Pancreas (tissue), 10 donors: ENCODE data around the gene NOS1. TPM values are rescaled to one million over a fixed set of nuclear protein-coding genes. Genes with fewer than 3 reads are reported as not detected.

Source experiments
- ATAC-seq, 4 donors: fragments of 200-7000 bp; cut with Tn5 transposase; one replicate each; pipeline versions ENCODE4 v1.8.0 to v1.9.1; 2020; ENCODE audit warnings: mild to moderate bottlenecking in 4 of 4, moderate library complexity in 4 of 4
- DNase-seq, 6 donors: peaks; one replicate each; pipeline ENCODE4 v3.0.0-alpha.2; 2020
- FAIRE-seq: peaks from 2 replicates; lab custom pipeline; 2012; peaks lifted over from hg19 to GRCh38; lab: Jason Lieb, UNC
- H3K27ac ChIP-seq, 4 donors: fragments of 200-600 bp; sonication (generic); 1 replicate in 3 of 4; 2 replicates in 1 of 4; pipeline versions ENCODE4 v1.5.0 to v1.8.0; 2020
- H3K27me3 ChIP-seq, 4 donors: fragments of 200-600 bp; one replicate each; pipeline ENCODE4 v1.8.0; 2021
- H3K36me3 ChIP-seq, 3 donors: fragments of 200-600 bp; sonication (generic) in 1 of 3; one replicate each; pipeline versions ENCODE4 v1.5.0 to v1.8.0; 2020 to 2021
- H3K4me1 ChIP-seq, 3 donors: fragments of 200-600 bp; one replicate each; pipeline ENCODE4 v1.8.0; 2021
- H3K4me3 ChIP-seq, 4 donors: fragments of 200-600 bp; sonication (generic) in 2 of 4; one replicate each; pipeline versions ENCODE4 v1.5.0 to v1.8.0; 2020 to 2021
- H3K9me3 ChIP-seq, 4 donors: fragments of 200-600 bp; one replicate each; pipeline ENCODE4 v1.8.0; 2021
- WGBS, 2 donors: extraction: QIAGEN DNeasy Blood & Tissue Kit; methylation state at CpG; one replicate each; pipeline ENCODE4 v1.1.7; 2013; 5-methylcytosine and 5-hydroxymethylcytosine counted together
- intact Hi-C, 3 donors: fragments of 100-400 bp; cut with DNase I; formaldehyde crosslinking; loops; one replicate each; pipeline versions ENCODE4 v1.11.1 to v1.14.2; 2022
- polyA plus RNA-seq, 2 donors: library from polyadenylated mRNA; stranded (reverse); fragments of 200-250 nt; gene quantifications; one replicate each; pipeline ENCODE4 v1.2.3, GENCODE V29; 2013
- total RNA-seq, 6 donors: library from RNA; stranded (reverse); fragmentation: NEBNext Ultra II Directional in 4 of 6; extraction: Animal tissue kit (Norgen Biotek cat#: 25700) in 4 of 6; gene quantifications; one replicate each; pipeline versions ENCODE4 v1.2.1 to v1.2.4, GENCODE V29; 2021 to 2023
- TF ChIP-seq, protein P1 (sequence below), 4 donors: fragments of 200-600 bp; sonication (generic) in 3 of 4; IDR thresholded peaks; one replicate each; pipeline versions ENCODE4 v1.5.0 to v1.8.0; 2021; ENCODE audit warnings: antibody characterized with exemption in 4 of 4
- donor health status: healthy with polysubstance abuse.
- donor health status: DM: no; HTN: no; CAD: no; lungs with moderate emphysema.
- donor health status: DM: no; HTN: no; CAD: no.
- donor health status: control.
- donor health status: control.
- donor health status: Bipolar disorder and iron deficiency.
- donor health status: DM: yes; HTN: yes; CAD: no.
- donor health status: DM: no; HTN: no; CAD: no.
- donor health status: DM: no; HTN: no; CAD: no.
- donor health status: DM: yes; HTN: yes; CAD: no.

NOS1 gene
- total and polyA plus RNA-seq, 8 donors: 0.14 to 2.0 (median 0.91) TPM

DNA sequence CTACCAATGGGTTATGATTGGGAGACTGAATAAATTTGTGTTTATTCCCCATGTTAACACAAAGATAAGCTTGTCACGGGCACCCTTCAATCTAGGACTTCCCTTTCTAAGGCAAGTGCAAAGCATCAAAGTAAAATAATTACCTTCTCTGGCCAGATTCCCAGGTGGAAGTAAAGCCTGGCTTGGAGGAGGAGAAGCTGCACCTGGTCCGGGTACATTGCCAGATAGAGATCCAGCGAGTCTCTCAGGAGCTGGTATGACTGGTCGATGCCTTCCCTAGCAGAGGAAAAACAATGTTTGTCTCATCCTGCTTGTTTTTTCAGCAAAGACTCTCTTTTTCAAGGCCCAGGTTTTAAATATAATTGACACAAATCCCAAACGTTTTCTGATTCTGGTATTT lies 196.1 kb downstream of the NOS1 start:
- WGBS, 2 donors: 13 to 17% methylated on average over 5 of the region's 5 CpGs
- no peaks in the 10 kb centered on the region for H3K27me3 ChIP-seq
- H3K4me1 ChIP-seq: peaks cover 0 to 9% (median 4%) of the 10 kb centered on the region in 3 donors
- TF ChIP-seq, protein P1, sequence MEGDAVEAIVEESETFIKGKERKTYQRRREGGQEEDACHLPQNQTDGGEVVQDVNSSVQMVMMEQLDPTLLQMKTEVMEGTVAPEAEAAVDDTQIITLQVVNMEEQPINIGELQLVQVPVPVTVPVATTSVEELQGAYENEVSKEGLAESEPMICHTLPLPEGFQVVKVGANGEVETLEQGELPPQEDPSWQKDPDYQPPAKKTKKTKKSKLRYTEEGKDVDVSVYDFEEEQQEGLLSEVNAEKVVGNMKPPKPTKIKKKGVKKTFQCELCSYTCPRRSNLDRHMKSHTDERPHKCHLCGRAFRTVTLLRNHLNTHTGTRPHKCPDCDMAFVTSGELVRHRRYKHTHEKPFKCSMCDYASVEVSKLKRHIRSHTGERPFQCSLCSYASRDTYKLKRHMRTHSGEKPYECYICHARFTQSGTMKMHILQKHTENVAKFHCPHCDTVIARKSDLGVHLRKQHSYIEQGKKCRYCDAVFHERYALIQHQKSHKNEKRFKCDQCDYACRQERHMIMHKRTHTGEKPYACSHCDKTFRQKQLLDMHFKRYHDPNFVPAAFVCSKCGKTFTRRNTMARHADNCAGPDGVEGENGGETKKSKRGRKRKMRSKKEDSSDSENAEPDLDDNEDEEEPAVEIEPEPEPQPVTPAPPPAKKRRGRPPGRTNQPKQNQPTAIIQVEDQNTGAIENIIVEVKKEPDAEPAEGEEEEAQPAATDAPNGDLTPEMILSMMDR (IDR thresholded peaks at IDR 0.05): no peak
- intact Hi-C loops: no loop called here
- peaks cover 0 to 87% (median 36%) of the 10 kb centered on the region in 3 donors for H3K36me3 ChIP-seq
- no peak overlapping the region for H3K4me3 ChIP-seq
- peak overlapping the region in 1 of 4 donors; percentile 13 for H3K27ac ChIP-seq
- FAIRE-seq (no peak), DNase-seq (peak in 4 of 6 donors; percentile 47 to 62 (median 54)), ATAC-seq (peak; percentile 83 to 95 (median 90))
- no peaks in the 10 kb centered on the region for H3K9me3 ChIP-seq

DNA sequence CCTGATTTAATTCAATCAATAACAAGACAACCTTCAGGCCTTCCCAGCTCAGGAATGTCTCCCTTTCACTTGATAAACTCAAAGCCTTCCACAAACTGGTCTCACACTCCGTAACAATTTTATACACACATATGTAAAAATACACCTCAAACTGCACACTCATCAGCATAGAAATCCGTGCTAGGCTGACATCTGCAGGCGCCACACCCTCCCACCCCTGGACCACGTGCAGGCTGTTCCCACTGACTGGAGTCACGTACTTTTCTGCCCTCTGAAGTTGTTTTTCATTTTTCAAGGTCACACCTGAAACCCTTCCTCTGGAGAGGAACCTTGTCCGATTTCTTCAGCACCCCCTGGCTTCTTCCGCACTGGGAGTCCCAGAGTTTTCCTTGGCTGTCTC lies 198.8 kb downstream of the NOS1 start:
- FAIRE-seq (no peak), DNase-seq (peak in 1 of 6 donors; percentile 2), ATAC-seq (no peak)
- Histone ChIP-seq H3K27me3 (no peaks in the 10 kb centered on the region), H3K36me3 (peaks cover 0 to 84% (median 39%) of the 10 kb centered on the region in 3 donors), H3K27ac (no peak overlapping the region), H3K4me1 (peaks cover 0 to 9% (median 4%) of the 10 kb centered on the region in 3 donors), H3K4me3 (no peak overlapping the region), H3K9me3 (no peaks in the 10 kb centered on the region)
- TF ChIP-seq, protein P1 (IDR thresholded peaks at IDR 0.05): no peak
- intact Hi-C loops: no loop called here
- WGBS, 2 donors: 67 to 73% methylated on average over 7 of the region's 7 CpGs

DNA sequence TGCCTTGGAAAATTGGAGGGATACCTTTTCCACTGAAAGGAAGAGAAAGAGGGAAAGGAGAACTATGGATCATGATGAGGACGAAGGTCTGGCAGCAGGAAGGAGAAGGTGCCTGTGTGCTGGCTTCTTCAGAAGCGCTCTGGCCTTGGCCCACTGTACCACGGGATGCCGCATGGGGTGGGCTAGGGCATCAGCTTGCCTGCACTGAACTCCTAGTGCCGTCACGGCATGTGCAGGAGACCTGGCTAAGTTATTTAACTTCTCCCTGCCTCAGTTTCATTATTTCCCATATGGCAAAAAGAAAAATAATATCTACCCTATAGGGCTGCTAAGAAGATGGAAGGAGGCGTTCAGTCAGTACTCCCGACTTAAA lies 199.3 kb downstream of the NOS1 start:
- Histone ChIP-seq H3K4me1 (peaks cover 0 to 9% (median 4%) of the 10 kb centered on the region in 3 donors), H3K4me3 (no peak overlapping the region), H3K27me3 (no peaks in the 10 kb centered on the region), H3K9me3 (no peaks in the 10 kb centered on the region), H3K27ac (no peak overlapping the region), H3K36me3 (peaks cover 0 to 82% (median 41%) of the 10 kb centered on the region in 3 donors)
- no peak for ATAC-seq
- WGBS, 2 donors: 94% methylated on average over 8 of the region's 8 CpGs
- TF ChIP-seq, protein P1 (IDR thresholded peaks at IDR 0.05): no peak
- DNase-seq: peak in 1 of 6 donors; percentile 2
- no peak for FAIRE-seq
- intact Hi-C loops: no loop called here

DNA sequence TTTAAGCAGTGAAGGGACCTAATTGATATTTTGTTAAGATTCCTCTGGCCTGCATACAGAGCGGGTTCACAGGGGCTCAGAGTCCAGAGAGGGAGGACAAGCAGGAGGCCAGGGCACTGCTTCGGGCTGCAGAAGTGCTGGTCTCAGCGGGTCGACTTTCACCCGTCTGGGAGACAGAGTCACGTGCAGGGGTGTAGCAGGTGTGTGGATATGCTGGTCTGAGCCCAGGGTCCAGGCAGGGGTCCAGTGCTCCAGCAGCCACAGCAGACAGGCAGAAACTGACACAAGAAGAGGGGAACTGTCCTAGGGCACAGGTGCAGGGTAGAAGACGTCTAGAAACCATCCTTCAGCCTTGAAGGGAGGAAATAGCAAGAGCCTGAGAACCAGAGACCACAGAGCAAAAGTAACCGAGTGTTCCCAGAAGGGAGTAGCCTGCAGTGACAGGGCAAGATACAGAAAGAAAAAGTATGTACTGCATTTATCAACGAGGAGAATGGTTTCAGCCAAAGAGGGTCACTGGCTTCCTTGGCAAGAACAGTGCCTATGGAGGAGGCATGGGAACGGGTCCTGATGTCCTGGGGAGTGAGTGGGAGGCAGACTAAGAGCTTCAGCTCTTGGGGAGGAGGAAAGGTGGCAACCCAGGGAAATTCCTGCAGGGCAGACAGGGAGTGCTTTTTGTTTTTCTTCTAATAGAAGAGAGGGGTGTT lies 199.8 kb downstream of the NOS1 start:
- Histone ChIP-seq H3K4me1 (peaks cover 0 to 9% (median 4%) of the 10 kb centered on the region in 3 donors), H3K4me3 (no peak overlapping the region), H3K36me3 (peaks cover 0 to 82% (median 39%) of the 10 kb centered on the region in 3 donors), H3K27ac (no peak overlapping the region), H3K9me3 (no peaks in the 10 kb centered on the region), H3K27me3 (no peaks in the 10 kb centered on the region)
- intact Hi-C loops: no loop called here
- TF ChIP-seq, protein P1 (IDR thresholded peaks at IDR 0.05): no peak
- 83 to 86% methylated on average over 10 of the region's 10 CpGs for WGBS, 2 donors
- DNase-seq: peak in 1 of 6 donors; percentile 7
- no peak for FAIRE-seq
- no peak for ATAC-seq

GRCh38 chr12:117159674-117160073 lies 201.8 kb downstream of the NOS1 start:
- no peak for DNase-seq
- TF ChIP-seq, protein P1 (IDR thresholded peaks at IDR 0.05): no peak
- no peaks in the 10 kb centered on the region for H3K27me3 ChIP-seq
- peaks cover 0 to under 1% (median 0%) of the 10 kb centered on the region in 3 donors for H3K4me1 ChIP-seq
- H3K4me3 ChIP-seq: no peak overlapping the region
- 78 to 81% methylated on average over 9 of the region's 9 CpGs for WGBS, 2 donors
- no peak overlapping the region for H3K27ac ChIP-seq
- no peak for FAIRE-seq
- ATAC-seq: no peak
- H3K9me3 ChIP-seq: no peaks in the 10 kb centered on the region
- H3K36me3 ChIP-seq: peaks cover 0 to 87% (median 40%) of the 10 kb centered on the region in 3 donors
- intact Hi-C loops: no loop called here
